ENCODE data around the gene CBX3. TPM values are rescaled to one million over a fixed set of nuclear protein-coding genes. Genes with fewer than 3 reads are reported as not detected.

Gene CBX3
- polyA plus RNA-seq, 5 donors = 244 to 380 (median 298) TPM

Other genes with a start within 250 kb of the CBX3 start
- gene NFE2L3, start 49.5 kb upstream of the CBX3 start, polyA plus RNA-seq (ENCODE audit: insufficient read depth in 1 of 5, insufficient read length in 5 of 5, low replicate concordance in 1 of 5) = 10 to 100 TPM; 15.8 to 23.2 (median 21.9) TPM
- gene HNRNPA2B1, start 999 bp upstream of the CBX3 start, polyA plus RNA-seq (ENCODE audit: insufficient read depth in 1 of 5, insufficient read length in 5 of 5, low replicate concordance in 1 of 5) = 1,000 to 10,000 TPM; 1,158 to 1,609 (median 1,399) TPM
- gene SNX10, start 90.1 kb downstream of the CBX3 start, polyA plus RNA-seq (ENCODE audit: insufficient read depth in 1 of 5, insufficient read length in 5 of 5, low replicate concordance in 1 of 5) = 10 to 100 TPM in 2 of 5 donors, 1 to 10 TPM in 3; 5.7 to 16.1 (median 8.4) TPM

Data from right lung (tissue), 5 donors.